Measurements from ENCODE around the gene PGS1. TPM values are rescaled to one million over a fixed set of nuclear protein-coding genes. Genes with fewer than 3 reads are reported as not detected.
"Not testable (repeated sequence)": the region's sequence is repeated elsewhere in the genome, so short reads cannot be mapped to it uniquely, and the experiment has no call there.

PGS1 gene
- polyA plus RNA-seq (ENCODE audit: insufficient read length in 12 of 12), result 10 to 100 TPM in 11 of 12 donors, not detected in 1; 21.0 to 38.1 (median 24.2) TPM
- long read RNA-seq, donor 1, partial matches to known transcripts, result 0 of 2 reads
- long read RNA-seq, donor 1, other reads (novel, unspliced or antisense), result 0 of 2 reads
- long read RNA-seq, donor 2, partial matches to known transcripts, result 0 of 2 reads
- long read RNA-seq, donor 2, other reads (novel, unspliced or antisense), result 0 of 2 reads
- long read RNA-seq, donor 3, partial matches to known transcripts, result 0 of 1 reads
- long read RNA-seq, donor 3, other reads (novel, unspliced or antisense), result 0 of 1 reads
- long read RNA-seq, donor 4, result 0 reads
- long read RNA-seq, donor 5, partial matches to known transcripts, result 0 of 5 reads
- long read RNA-seq, donor 5, other reads (novel, unspliced or antisense), result 0 of 5 reads
- long read RNA-seq, donor 6, result 0 reads
- long read RNA-seq, donor 7, result 0 reads
- long read RNA-seq, donor 8, partial matches to known transcripts, result 0 of 4 reads
- long read RNA-seq, donor 8, other reads (novel, unspliced or antisense), result 0 of 4 reads
- long read RNA-seq, donor 9, partial matches to known transcripts, result 0 of 1 reads
- long read RNA-seq, donor 9, other reads (novel, unspliced or antisense), result 0 of 1 reads
- long read RNA-seq, donor 10, partial matches to known transcripts, result 0 of 6 reads
- long read RNA-seq, donor 10, other reads (novel, unspliced or antisense), result 0 of 6 reads
- long read RNA-seq, donor 11, partial matches to known transcripts, result 0 of 2 reads
- long read RNA-seq, donor 11, other reads (novel, unspliced or antisense), result 0 of 2 reads

GRCh38 chr17:78378225-78379130 lies at the start of gene PGS1:
Gene PGS1 (plus strand): TSS chr17:78378649. CDS start chr17:78378666, 17 bp downstream.
- peak; percentile 78 for DNase-seq

- DNase-seq, result no peak
Measured at GRCh38 chr17:78329263-78330059, 49.0 kb upstream of the PGS1 start.

- DNase-seq, result no peak
Measured at GRCh38 chr17:78330570-78331224, 47.8 kb upstream of the PGS1 start.

GRCh38 chr17:78331355-78331754 lies 47.1 kb upstream of the PGS1 start:
- DNase-seq, result not testable (repeated sequence)

- DNase-seq, result no peak
Measured at GRCh38 chr17:78332991-78333390, 45.5 kb upstream of the PGS1 start.

GRCh38 chr17:78335209-78335608 lies 43.2 kb upstream of the PGS1 start:
- no peak for DNase-seq

- no peak for DNase-seq
Measured at GRCh38 chr17:78337244-78338109, 41.0 kb upstream of the PGS1 start.

GRCh38 chr17:78338486-78339259 lies 39.8 kb upstream of the PGS1 start:
- DNase-seq, result no peak

- DNase-seq, result no peak
Measured at GRCh38 chr17:78340183-78340955, 38.1 kb upstream of the PGS1 start.

- DNase-seq, result peak; percentile 79
Measured at GRCh38 chr17:78341559-78342448, 36.6 kb upstream of the PGS1 start.

GRCh38 chr17:78342449-78343186 lies 35.8 kb upstream of the PGS1 start:
- peak; percentile 83 for DNase-seq

GRCh38 chr17:78343187-78343542 lies 35.3 kb upstream of the PGS1 start:
- peak; percentile 83 for DNase-seq

- no peak for DNase-seq
Measured at GRCh38 chr17:78343543-78344201, 34.8 kb upstream of the PGS1 start.

GRCh38 chr17:78344666-78345065 lies 33.8 kb upstream of the PGS1 start:
- no peak for DNase-seq

- no peak for DNase-seq
Measured at GRCh38 chr17:78345172-78345571, 33.3 kb upstream of the PGS1 start.

Data from muscle of arm (tissue), 14 donors.